Measurements from ENCODE around the gene DIS3L2. TPM values are rescaled to one million over a fixed set of nuclear protein-coding genes. Genes with fewer than 3 reads are reported as not detected.

Gene DIS3L2
- total RNA-seq, 3 donors from 2014 or later (not counting 1 experiment from before 2014, with no cell fraction given): 56.4 to 63.6 (median 59.4) TPM

- H3K36me3 Mint-ChIP-seq: peaks cover 13% of the 10 kb centered on the region
- peaks cover 8% of the 10 kb centered on the region for H3K36me3 ChIP-seq (ENCODE audit: control insufficient read depth, insufficient read depth, low read length)
- DNase-seq: no peak
- WGBS (ENCODE audit: insufficient coverage): 97% methylated on average over 5 of the region's 5 CpGs
- no peaks in the 10 kb centered on the region for H3K9me3 Mint-ChIP-seq
- no peak for TF ChIP-seq CTCF (IDR thresholded peaks at IDR 0.05)
- H3K4me3 ChIP-seq (ENCODE audit: low read length): no peak overlapping the region
- H3K4me1 Mint-ChIP-seq: no peaks in the 10 kb centered on the region
- intact Hi-C loops (cut with micrococcal nuclease): no loop called here
- H3K4me1 ChIP-seq (ENCODE audit: control insufficient read depth, insufficient read depth, low read length): no peaks in the 10 kb centered on the region
- H3K27me3 ChIP-seq (ENCODE audit: control insufficient read depth, insufficient read depth, low read length): no peaks in the 10 kb centered on the region
- H3K27ac ChIP-seq (ENCODE audit: low read length): no peak overlapping the region
- H3K9me3 ChIP-seq (ENCODE audit: control insufficient read depth, insufficient read depth, low read length): no peaks in the 10 kb centered on the region
- no peak overlapping the region for H3K27ac Mint-ChIP-seq
- no peak overlapping the region for H3K4me3 Mint-ChIP-seq
- ATAC-seq: no peak
- H3K27me3 Mint-ChIP-seq (ENCODE audit: low read depth in 2 of 2): no peaks in the 10 kb centered on the region
Observed at GRCh38 chr2:232255033-232255432, 293.5 kb downstream of the DIS3L2 start.

GRCh38 chr2:232260075-232260474 lies 298.6 kb downstream of the DIS3L2 start:
- DNase-seq: no peak
- H3K4me3 ChIP-seq (ENCODE audit: low read length): no peak overlapping the region
- no peak overlapping the region for H3K27ac Mint-ChIP-seq
- WGBS (ENCODE audit: insufficient coverage): 68% methylated on average over 3 of the region's 3 CpGs
- no peak overlapping the region for H3K27ac ChIP-seq (ENCODE audit: low read length)
- intact Hi-C loops (cut with micrococcal nuclease): no loop called here
- no peaks in the 10 kb centered on the region for H3K9me3 Mint-ChIP-seq
- no peaks in the 10 kb centered on the region for H3K9me3 ChIP-seq (ENCODE audit: control insufficient read depth, insufficient read depth, low read length)
- no peaks in the 10 kb centered on the region for H3K27me3 ChIP-seq (ENCODE audit: control insufficient read depth, insufficient read depth, low read length)
- H3K27me3 Mint-ChIP-seq (ENCODE audit: low read depth in 2 of 2): no peaks in the 10 kb centered on the region
- H3K4me1 Mint-ChIP-seq: no peaks in the 10 kb centered on the region
- TF ChIP-seq CTCF (IDR thresholded peaks at IDR 0.05): no peak
- no peak overlapping the region for H3K4me3 Mint-ChIP-seq
- ATAC-seq: no peak
- peaks cover 20% of the 10 kb centered on the region for H3K36me3 ChIP-seq (ENCODE audit: control insufficient read depth, insufficient read depth, low read length)
- no peaks in the 10 kb centered on the region for H3K36me3 Mint-ChIP-seq
- H3K4me1 ChIP-seq (ENCODE audit: control insufficient read depth, insufficient read depth, low read length): no peaks in the 10 kb centered on the region

- H3K36me3 Mint-ChIP-seq: no peaks in the 10 kb centered on the region
- no peak for ATAC-seq
- Histone ChIP-seq H3K9me3 (ENCODE audit: control insufficient read depth, insufficient read depth, low read length) (no peaks in the 10 kb centered on the region), H3K4me1 (ENCODE audit: control insufficient read depth, insufficient read depth, low read length) (no peaks in the 10 kb centered on the region), H3K27ac (ENCODE audit: low read length) (no peak overlapping the region), H3K27me3 (ENCODE audit: control insufficient read depth, insufficient read depth, low read length) (no peaks in the 10 kb centered on the region), H3K36me3 (ENCODE audit: control insufficient read depth, insufficient read depth, low read length) (peaks cover 23% of the 10 kb centered on the region), H3K4me3 (ENCODE audit: low read length) (no peak overlapping the region)
- H3K27ac Mint-ChIP-seq: no peak overlapping the region
- DNase-seq: no peak
- no peaks in the 10 kb centered on the region for H3K27me3 Mint-ChIP-seq (ENCODE audit: low read depth in 2 of 2)
- no peak for TF ChIP-seq CTCF (IDR thresholded peaks at IDR 0.05)
- H3K9me3 Mint-ChIP-seq: no peaks in the 10 kb centered on the region
- intact Hi-C loops (cut with micrococcal nuclease): no loop called here
- H3K4me3 Mint-ChIP-seq: no peak overlapping the region
- WGBS (ENCODE audit: insufficient coverage): 90% methylated on average over 2 of the region's 2 CpGs
- H3K4me1 Mint-ChIP-seq: no peaks in the 10 kb centered on the region
Observed at GRCh38 chr2:232261776-232262175, 300.3 kb downstream of the DIS3L2 start.

GRCh38 chr2:232263295-232263694 lies 301.8 kb downstream of the DIS3L2 start:
- Histone ChIP-seq H3K27me3 (ENCODE audit: control insufficient read depth, insufficient read depth, low read length) (no peaks in the 10 kb centered on the region), H3K36me3 (ENCODE audit: control insufficient read depth, insufficient read depth, low read length) (peaks cover 23% of the 10 kb centered on the region), H3K9me3 (ENCODE audit: control insufficient read depth, insufficient read depth, low read length) (no peaks in the 10 kb centered on the region), H3K4me3 (ENCODE audit: low read length) (no peak overlapping the region), H3K27ac (ENCODE audit: low read length) (no peak overlapping the region), H3K4me1 (ENCODE audit: control insufficient read depth, insufficient read depth, low read length) (no peaks in the 10 kb centered on the region)
- no peaks in the 10 kb centered on the region for H3K9me3 Mint-ChIP-seq
- 97% methylated on average over 15 of the region's 15 CpGs for WGBS (ENCODE audit: insufficient coverage)
- H3K27me3 Mint-ChIP-seq (ENCODE audit: low read depth in 2 of 2): no peaks in the 10 kb centered on the region
- no peak for ATAC-seq
- H3K36me3 Mint-ChIP-seq: no peaks in the 10 kb centered on the region
- DNase-seq: no peak
- no peak overlapping the region for H3K27ac Mint-ChIP-seq
- intact Hi-C loops (cut with micrococcal nuclease): no loop called here
- TF ChIP-seq CTCF (IDR thresholded peaks at IDR 0.05): no peak
- no peak overlapping the region for H3K4me3 Mint-ChIP-seq
- no peaks in the 10 kb centered on the region for H3K4me1 Mint-ChIP-seq
